GM21529 (cell line): ENCODE results near the gene SLC6A16.
A peak's percentile ranks its signal among the peaks of the same experiment; 100 is the strongest.
"Not testable (repeated sequence)": the region's sequence is repeated elsewhere in the genome, so short reads cannot be mapped to it uniquely, and the experiment has no call there.

ENCODE experiments used
- ATAC-seq: cut with Tn5 transposase; IDR thresholded peaks from one replicate; pipeline ENCODE4 v1.9.1; 2021; ENCODE audit not compliant: unreplicated experiment

Gene SLC6A16

DNA sequence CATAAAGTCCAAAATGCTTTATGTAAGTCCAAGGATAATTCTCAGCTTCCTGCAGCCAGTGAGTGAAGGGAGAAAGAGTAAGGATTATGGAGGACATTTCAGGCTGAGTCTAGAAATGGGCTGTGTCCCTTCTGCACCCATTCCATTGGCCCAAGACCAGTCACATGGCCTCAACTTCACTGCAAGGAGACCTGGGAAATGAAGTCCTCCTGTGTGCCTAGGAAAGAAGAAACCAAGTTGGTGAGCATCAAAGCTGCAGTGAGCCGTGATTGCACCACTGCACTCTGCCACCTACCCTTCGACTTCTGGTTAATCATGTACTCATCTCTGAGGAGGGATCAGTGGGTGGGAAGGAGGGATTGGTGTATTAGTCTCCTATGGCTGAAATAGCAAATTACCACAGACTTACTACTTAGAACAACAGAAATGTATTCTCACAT, 6.6 kb upstream of the SLC6A16 start:
- ATAC-seq = peak; percentile 47

DNA sequence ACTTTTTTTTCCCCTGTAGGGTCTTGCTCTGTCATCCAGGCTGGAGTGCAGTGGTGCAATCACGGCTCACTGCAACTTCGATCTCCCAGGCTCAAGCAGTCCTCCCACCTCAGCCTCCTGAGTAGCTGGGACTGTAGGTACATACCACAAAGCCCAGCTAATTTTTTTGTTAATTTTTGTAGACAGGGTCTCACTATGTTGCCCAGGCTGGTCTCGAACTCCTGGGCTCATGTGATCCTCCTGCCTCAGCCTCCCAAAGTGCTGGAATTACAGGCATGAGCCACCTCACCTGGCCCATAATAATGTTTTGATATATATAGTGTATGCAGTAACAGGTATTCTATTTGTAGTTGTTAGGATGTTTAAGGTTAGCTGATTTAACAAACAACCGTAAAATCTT, 6.2 kb upstream of the SLC6A16 start:
- ATAC-seq = not testable (repeated sequence)

DNA sequence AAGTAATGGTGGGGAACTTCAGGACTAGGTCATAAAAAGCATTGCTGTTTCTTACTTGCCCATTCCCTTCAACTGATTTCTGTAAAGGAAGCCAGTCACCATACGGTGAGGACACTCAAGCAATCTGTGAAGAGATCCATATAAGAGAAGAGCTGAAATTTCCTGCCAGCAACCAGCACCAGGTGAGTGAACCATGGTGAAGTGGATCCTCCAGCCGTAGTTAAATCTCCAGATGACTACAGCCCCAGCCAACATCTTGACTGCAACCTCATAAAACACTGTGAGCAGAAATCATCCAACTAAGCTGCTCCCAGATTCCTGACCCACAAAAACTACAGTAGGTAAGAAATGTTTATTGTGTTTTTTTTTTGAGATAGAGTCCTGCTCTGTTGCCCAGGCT, 3.8 kb upstream of the SLC6A16 start:
- no peak for ATAC-seq

DNA sequence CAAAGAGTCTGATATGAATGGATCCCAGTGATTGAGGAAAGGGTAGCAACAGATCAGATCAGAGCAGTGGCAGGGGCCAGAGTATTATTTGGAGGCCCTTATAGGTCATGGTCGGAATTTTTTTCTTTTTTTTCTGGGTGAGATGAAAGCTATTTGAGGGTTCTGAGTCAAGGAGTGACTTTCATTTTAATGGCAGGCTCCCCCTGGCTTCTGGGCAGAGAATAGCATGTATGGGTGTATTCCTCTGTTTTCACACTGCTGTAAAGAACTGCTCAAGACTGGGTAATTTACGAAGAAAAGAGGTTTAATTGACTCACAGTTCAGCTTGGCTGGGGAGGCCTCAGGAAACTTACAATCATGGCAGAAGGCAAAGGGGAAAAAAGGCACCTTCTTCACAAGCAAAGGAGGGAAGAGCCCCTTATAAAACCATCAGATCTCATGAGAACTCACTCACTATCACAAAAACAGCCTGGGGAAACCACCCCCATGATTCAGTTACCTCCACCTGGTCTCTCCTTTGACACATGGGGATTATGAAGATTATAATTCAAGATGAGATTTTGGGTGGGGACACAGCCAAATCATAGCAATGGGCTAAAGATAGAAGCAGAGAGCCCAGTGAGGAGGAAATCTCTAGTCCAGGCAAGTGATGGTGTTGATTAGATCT, 3.0 kb upstream of the SLC6A16 start:
- ATAC-seq = no peak

DNA sequence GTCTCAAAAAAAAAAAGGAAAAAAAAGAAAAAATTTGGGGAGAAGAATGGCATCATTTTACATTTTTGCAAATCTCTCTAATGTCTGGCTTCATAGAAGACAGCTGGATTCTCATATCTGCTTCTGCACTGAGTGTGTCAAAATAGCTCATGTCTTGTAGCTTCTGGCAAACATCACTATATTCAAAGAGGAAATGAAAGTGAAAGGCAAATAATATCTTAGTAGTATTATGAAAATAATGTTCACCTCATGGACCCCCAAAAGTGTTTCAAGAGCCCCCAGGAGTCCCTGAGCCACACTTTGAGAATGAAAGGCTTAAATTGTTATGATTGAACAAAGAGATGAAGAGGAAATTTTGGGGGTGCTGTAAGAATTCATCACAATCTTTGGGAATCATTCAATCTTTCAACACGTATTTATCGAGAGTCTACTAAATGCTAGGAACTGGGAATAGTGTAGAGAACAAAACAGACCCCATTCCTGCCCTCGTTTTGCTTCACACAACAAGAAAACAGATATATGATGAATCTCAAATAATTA, 1.2 kb upstream of the SLC6A16 start:
- no peak for ATAC-seq

DNA sequence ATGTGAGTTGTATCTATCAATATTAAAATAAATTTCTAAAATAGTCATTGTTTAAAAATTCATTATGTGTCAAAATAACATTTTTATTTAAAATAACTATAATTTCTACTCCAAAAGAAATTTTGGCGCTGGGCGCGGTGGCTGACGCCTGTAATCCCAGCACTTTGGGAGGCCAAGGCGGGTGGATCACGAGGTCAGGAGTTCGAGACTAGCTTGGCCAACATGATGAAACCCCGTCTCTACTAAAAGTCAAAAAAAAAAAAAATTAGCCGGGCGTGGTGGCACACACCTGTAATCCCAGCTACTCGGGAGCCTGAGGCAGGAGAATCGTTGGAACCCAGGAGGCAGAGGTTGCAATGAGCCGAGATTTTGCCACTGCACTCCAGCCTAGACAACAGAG, 765 bp upstream of the SLC6A16 start:
- not testable (repeated sequence) for ATAC-seq

DNA sequence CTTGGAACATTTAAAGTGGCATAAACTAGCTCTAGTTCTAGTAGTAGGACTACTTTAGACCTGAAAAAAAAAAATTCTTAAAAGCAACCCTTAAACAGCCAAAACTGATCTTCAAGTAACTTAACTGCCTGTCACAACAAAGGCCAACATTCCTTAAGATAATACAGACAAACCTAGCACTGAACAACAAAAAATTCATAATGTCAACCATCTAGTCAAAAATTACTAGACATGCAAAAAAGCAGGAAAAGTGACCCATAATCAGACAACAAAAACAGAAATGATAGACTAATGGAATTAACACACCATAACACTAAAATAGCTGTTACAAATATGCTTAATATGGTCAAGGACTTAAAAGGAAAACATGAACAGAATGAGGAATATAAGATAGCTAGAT, 6.7 kb downstream of the SLC6A16 start:
- no peak for ATAC-seq

DNA sequence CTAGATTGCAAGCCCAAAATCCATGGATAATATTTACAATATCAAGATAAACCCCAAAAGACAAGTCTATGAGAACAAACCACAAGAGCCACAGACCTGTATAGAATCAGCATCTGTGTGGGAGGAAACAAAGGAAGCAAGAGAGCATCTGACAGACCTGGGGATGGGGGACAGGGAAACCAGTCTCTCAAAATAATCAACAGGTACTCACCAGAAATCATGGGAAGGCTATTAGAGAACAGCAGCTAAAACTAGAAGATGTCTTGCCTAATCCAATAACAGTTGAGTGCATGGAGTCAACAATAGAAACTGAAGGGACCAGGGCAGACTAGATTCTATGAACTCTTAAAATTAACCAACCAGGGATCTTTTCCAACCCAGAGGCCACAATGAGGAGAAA, 8.7 kb downstream of the SLC6A16 start:
- no peak for ATAC-seq

DNA sequence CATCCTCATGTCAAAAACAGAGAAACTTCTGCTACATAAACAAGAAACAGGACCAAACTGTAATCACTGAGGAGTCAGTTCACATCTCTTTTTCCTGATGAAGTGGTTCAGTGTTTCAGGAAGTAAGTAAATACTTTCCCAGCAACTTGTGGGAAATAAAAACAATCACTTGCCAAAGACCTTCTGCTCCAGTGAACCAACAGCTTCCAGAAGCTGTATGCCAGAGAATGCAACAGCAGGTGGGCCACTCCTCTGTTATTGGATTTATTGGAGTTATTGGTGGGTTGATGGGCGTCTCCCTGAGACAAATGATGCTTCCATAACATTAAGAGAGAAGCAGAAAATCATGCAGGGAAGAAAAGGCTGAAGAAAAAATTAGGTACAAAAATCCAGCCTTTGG, 9.9 kb downstream of the SLC6A16 start:
- ATAC-seq = no peak

DNA sequence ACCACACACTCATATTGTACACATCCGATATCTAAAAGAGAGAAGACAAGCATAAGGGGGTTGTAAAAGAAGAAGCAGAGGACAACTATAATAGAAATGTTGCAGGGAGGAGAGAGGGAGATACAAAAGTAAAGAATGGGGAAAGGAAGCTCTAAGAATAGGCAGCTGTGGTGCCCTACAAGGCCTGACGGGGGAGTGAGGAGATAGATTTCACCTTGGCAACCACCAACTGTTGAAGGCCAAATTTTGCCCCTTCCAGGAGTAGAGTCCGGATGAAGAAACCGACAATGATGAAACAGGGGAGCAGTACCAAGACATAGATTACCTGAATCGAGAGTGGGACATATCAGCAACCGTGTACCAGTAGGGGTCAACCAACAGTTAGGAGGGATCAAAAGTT, 15.9 kb downstream of the SLC6A16 start:
- ATAC-seq = no peak

DNA sequence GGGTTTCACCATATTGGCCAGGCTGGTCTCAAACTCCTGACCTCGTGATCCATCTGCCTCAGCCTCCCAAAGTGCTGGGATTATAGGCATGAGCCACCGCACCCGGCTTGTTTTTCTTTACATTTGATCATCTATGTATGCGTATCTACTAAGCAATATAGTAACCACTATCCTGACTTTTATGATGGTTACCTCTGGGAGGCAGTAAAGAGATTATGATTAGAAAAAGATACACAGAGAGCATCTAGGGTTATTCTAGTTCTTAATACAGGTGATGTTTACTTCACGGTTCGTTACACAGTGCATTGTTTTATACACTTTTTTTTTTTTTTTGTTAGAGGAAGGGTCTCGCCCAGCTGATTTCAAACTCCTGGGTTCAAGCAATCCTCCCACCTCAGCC, 18.3 kb downstream of the SLC6A16 start:
- not testable (repeated sequence) for ATAC-seq

DNA sequence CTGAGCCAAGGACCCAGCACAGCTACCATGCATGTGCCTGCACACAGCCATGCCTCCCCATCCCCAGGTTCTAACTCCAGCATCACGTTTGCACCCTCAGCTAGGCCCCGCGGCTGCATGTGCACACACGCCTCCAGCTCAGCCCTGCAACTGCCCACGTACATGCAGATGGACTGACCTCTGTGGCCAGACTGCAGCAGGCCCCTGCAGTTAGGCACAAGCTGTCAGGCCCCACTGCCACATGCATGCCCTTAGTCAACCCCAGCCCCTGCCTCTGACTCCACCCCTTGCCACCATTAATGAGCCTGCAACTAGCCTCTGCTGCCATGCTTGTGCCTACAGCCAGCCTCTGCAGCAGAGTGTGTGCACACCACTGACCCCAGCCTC, 23.1 kb downstream of the SLC6A16 start:
- no peak for ATAC-seq

DNA sequence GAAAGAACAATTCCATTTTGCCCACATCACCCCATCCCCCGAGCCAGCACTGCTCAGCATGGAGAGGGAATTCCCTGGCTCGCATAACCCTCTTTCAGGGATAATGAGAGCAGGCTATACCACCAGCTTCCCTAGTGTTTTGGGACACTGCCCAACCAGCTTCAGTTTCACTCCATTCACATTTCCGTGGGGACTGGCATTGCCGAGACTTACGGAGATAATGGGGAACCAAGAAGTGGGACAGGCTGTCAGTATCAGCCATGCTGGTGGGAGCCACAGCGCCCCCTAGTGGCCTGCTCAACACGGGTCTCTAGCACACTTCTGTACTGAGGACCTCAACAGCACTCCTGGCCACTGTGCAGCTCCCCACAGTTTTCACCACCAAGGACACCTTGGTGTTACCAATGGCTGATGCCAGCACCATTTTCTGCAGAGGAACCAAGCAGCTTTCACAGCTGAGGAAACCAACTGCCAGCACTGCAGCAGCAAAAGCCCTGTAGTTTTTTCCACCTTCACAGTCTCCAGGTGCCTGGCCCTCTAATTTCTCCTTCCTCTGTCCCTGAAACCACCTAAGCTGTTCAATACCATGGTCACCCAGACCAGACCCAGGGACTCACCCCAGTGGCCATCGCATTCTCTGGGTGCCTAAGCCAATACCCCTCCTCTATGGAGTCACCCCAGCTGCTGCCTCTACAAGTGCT, 23.7 kb downstream of the SLC6A16 start:
- ATAC-seq = no peak

DNA sequence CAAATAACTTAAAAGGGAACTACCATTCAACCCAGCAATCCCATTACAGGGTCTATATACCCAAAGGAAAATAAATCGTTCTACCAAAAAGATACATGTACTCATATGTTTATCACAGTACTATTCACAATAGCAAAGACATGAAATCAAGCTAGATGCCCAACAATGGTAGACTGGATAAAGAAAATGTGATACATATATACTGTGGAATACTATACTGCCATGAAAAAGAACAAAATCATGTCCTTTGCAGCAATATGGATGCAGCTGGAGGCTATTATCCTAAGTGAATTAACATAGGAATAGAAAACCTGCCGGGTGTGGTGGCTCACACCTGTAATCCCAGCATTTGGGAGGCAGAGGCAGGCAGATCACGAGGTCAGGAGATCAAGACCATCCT, 26.3 kb downstream of the SLC6A16 start:
- not testable (repeated sequence) for ATAC-seq

DNA sequence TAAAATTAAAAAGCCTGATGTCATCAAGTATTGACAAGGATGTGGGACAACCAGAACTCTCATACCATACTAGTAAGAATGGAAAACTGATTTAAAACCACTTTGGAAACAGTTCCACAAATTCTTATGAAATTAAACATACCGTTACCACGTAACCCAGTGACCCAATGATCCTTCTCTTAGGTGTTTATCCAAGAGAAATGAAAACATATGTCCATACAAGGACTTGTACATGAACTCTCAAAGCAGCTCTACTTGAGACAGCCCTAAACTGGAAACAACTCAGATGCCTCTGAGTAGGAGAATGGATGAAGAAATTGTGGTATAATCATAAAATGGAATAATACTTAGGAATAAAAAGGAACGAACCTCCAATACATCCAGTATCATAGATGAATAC, 27.6 kb downstream of the SLC6A16 start:
- ATAC-seq = no peak

DNA sequence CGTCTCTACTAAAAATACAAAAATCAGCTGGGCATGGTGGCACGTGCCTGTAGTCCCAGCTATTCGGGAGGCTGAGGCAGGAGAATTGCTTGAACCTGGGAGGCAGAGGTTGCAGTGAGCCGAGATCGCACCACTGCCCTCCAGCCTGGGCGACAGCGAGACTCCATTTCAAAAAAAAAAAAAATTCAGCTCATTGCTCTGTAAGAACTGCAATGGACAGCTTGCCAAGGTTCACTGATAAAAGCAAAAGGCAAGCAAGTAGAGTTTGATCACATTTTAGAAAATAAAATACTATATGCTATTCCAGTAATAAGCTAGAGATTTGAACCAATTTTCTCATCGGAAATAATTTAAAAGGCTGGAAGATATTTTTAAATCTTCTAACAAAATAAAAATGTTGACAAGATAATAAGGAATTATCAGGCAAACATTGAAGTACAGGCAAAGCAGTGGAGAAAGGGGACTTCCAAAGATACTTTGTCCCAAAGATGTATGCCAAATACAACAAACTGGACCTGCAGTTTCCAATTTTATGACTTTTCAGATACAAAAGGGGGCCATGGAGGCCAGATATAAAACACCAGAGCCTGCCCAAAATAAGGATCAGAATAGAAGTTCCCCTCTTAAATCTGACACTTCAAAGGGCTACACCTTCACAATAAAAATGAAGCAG, 29.6 kb downstream of the SLC6A16 start:
- ATAC-seq = no peak

DNA sequence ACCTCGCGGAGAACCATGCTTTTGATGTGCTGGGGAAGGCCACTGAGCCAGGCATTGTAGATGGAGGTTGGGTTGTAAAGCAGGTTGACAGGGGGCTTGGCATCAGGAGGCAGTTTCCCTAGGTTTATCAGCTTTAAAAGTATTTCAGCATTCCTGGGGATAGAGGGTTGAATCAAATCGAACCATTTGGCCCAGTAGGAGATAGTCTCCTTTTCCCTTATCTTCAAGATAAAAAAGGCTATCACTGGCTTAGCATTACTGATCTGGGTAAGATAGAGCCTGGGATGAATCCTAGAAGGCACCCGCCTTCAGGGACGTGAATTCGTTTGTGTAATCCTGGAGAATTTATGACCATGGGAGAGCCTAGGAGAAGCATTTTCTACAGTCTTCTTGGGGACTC, 30.6 kb downstream of the SLC6A16 start:
- no peak for ATAC-seq

DNA sequence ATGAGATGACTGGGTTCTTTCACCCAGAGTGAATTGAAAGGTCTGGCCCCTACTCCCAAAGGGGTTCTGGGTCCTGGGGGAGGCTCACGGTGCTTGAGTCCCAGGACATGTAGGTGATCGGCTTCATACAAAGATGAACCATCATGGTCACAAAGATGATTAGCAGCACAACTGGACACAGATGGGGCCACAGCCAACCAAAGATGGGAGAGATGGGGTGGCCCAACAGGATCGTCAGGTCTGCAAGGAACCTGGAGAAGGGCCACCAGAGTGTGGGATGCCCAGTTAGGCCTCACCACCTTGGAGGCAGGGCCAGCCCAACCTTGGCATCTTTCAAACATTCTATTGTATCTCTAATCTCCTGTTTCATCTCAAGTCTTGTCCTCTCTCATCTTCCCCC, 34.5 kb downstream of the SLC6A16 start:
- ATAC-seq = no peak

DNA sequence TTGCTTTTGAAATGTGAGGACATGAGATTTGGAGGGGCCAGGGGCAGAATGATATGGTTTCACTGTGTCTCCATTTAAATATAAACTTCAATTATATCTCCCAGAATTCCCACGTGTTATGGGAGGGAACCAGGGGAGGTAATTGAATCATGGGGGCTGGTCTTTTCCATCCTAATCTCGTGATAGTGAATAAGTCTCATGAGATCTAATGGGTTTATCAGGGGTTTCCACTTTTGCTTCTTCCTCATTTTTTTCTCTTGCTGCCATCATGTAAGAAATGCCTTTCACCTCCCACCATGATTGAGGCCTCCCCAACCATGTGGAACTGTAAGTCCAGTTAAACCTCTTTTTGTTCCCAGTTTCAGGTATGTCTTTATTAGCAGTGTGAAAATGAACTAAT, 35.7 kb downstream of the SLC6A16 start:
- ATAC-seq = not testable (repeated sequence)

DNA sequence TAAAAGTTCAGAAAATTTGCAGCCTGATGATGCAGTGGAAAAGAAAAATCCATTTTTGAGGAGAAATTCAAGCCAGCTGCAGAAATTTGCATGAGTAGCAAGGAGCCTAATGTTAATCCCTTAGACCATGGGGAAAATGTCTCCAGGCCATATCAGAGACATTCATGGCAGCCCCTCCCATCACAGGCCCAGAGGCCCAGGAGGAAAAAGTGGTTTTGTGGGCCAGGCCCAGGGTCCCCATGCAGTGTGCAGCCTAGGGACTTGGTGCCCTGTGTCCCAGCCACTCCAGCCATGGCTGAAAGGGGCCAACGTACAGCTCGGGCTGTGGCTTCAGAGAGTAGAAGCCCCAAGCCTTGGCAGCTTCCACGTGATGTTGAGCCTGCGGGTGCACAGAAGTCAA, 36.8 kb downstream of the SLC6A16 start:
- not testable (repeated sequence) for ATAC-seq

DNA sequence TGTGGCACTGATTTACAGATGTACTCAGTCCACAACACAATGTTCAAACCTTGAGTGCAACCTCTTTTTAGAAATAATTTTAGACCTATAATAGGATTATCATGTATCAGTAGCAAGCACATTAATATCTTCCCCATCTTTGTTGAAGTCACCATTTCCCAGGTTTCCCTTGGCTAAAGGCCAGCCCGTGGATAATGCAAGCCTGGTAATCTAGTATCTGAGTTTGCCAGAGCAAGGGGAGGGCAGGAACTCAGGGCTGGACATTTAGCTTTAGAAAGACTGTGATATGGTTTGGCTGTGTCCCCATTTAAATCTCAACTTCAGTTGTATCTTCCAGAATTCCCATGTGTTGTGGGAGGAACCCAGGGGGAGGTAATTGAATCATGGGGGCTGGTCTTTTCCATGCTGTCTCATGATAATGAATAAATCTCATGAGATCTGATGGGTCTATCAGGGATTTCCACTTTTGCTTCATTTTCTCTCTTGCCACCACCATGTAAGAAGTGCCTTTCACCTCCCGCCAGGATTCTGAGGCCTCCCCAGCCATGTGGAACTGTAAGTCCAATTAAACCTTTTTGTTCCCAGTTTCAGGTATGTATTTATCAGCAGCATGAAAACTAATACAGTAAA, 37.7 kb downstream of the SLC6A16 start:
- no peak for ATAC-seq

DNA sequence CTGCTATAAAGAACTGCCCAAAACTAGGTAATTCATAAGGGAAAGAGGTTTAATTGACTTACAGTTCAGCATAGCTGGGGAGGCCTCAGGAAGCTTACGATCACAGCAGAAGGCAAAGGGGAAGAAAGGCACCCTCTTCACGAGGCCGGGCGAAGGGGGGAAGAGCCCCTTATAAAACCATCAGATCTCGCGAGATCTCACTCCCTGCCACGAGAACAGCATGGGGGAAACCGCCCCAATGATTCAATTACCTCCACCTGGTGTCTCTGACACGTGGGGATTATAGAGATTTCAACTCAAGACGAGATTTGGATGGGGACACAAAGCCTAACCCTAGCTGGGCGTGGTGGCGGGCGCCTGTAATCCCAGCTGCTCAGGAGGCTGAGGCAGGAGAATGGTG, 42.8 kb downstream of the SLC6A16 start:
- no peak for ATAC-seq
